ENCODE results near the gene NPRL2. TPM values are rescaled to one million over a fixed set of nuclear protein-coding genes. Genes with fewer than 3 reads are reported as not detected.

Gene NPRL2
- total and polyA plus RNA-seq, 2 of the 13 experiments (the other 11 are each of a cell fraction or from before 2014, with no cell fraction given): 30.6 to 51.4 TPM

GRCh38 chr3:50322386-50323091 is 28.0 kb downstream of the NPRL2 start, which contains the start of gene HYAL2:
Gene HYAL2 (minus strand): TSS chr3:50322745. CDS start chr3:50320489, 2,256 bp downstream.
- H3K27ac ChIP-seq (ENCODE audit: extremely low read length, insufficient read depth, low read length): peak within 1 kb of the TSS; percentile 100
- H3K4me3 ChIP-seq (replicated peaks in 1 of 3; ENCODE audit: insufficient read depth in 1 of 3, low read depth in 2 of 3, low read length in 3 of 3): peak within 1 kb of the TSS; percentile 81 to 91 (median 85); a peak in 5 of 6 replicates
- H4K20me1 ChIP-seq (ENCODE audit: insufficient read depth, low read length): no peaks in the 10 kb centered on the region
- H3K36me3 ChIP-seq (replicated peaks in 1 of 2; ENCODE audit: control insufficient read depth in 1 of 2, insufficient read depth in 2 of 2, low read length in 2 of 2): peaks cover 10 to 31% of the 10 kb centered on the region in 2 experiments
- H3K27me3 ChIP-seq (ENCODE audit: control insufficient read depth in 1 of 2, insufficient read depth in 2 of 2, low read length in 2 of 2): no peaks in the 10 kb centered on the region; a peak in 1 of 5 replicates
- in situ Hi-C loops (cut with HindIII; ENCODE audit: extremely low pct_ligation_motif_present, low pct_unique_long_range_greater_than_20kb): loop anchor here (5.0 kb wide), 1 partner anchor 60 kb away; no protein-coding TSS in a partner anchor
- H3K4me2 ChIP-seq (ENCODE audit: low read depth, low read length): peak within 1 kb of the TSS; percentile 94
- intact Hi-C loops (cut with micrococcal nuclease; ENCODE audit: unreplicated experiment): no loop called here
- FAIRE-seq (no peak), DNase-seq (ENCODE audit: low spot score) (no peak), ATAC-seq (peak; percentile 1)
- no peak within 1 kb of the TSS for H2AFZ ChIP-seq (ENCODE audit: low read length)
- no peaks in the 10 kb centered on the region for H3K9me3 ChIP-seq (ENCODE audit: low read length)
- 66% methylated on average over 22 of the region's 31 CpGs for WGBS (ENCODE audit: low lambda C conversion rate)
- peaks cover 35% of the 10 kb centered on the region for H3K79me2 ChIP-seq (ENCODE audit: insufficient read depth, low read length)
- CTCF ChIA-PET (ENCODE audit: low intra/inter-chr PET ratio, low total read pairs): interaction anchor here (2.3 kb wide), 1 partner anchor 19 kb away, joined by 15 read pairs; the partner anchor contains the start of gene HYAL1
- peak within 1 kb of the TSS; percentile 99 for H3K9ac ChIP-seq (ENCODE audit: insufficient read depth, low read depth, low read length)
- TSS peak; percentile 85 for BruUV-seq (replicated peaks)
- POLR2A ChIA-PET: interaction anchor here (0.7 to 13.0 kb wide), 8 partner anchors 14 to 87 kb away, joined by 3 to 222 read pairs (median 9); partner anchors contain the start of genes GNAI2, HYAL1, HYAL3 and IFRD2
- H3K4me1 ChIP-seq (ENCODE audit: insufficient read depth, low read length): peaks cover 77% of the 10 kb centered on the region
- TF ChIP-seq POLR2AphosphoS2 (IDR thresholded peaks at IDR 0.05; ENCODE audit: low read depth, low read length) (no peak), ZNF589 (CRISPR knock-in tag; conservative IDR thresholded peaks at IDR 0.05) (no peak), DBP (CRISPR knock-in tag; IDR thresholded peaks at IDR 0.05; ENCODE audit: not compliant biosample characterization) (no peak), ZNF569 (CRISPR knock-in tag; IDR thresholded peaks at IDR 0.05; ENCODE audit: borderline replicate concordance) (no peak), NFRKB (IDR thresholded peaks at IDR 0.05) (no peak), JUNB (CRISPR knock-in tag; IDR thresholded peaks at IDR 0.05; ENCODE audit: borderline replicate concordance) (no peak), FOXP1 (IDR thresholded peaks at IDR 0.05) (no peak), FOXP1 (CRISPR knock-in tag; IDR thresholded peaks at IDR 0.05) (no peak), ZMAT3 (CRISPR knock-in tag; conservative IDR thresholded peaks at IDR 0.05) (peak; percentile 79; the same call in 1 of the 2 replicates), ZNF280D (CRISPR knock-in tag; IDR thresholded peaks at IDR 0.05) (no peak; the same call in 1 of the 2 replicates), ZNF547 (CRISPR knock-in tag; IDR thresholded peaks at IDR 0.05) (no peak), TRAFD1 (CRISPR knock-in tag; IDR thresholded peaks at IDR 0.05; ENCODE audit: borderline replicate concordance) (0 out of 2 replicates have a peak, but pooled peaks have one; percentile 2), DDIT3 (CRISPR knock-in tag; IDR thresholded peaks at IDR 0.05) (no peak), ZNF614 (CRISPR knock-in tag; IDR thresholded peaks at IDR 0.05; ENCODE audit: borderline replicate concordance) (no peak), NONO (IDR thresholded peaks at IDR 0.05) (no peak), NONO (CRISPR knock-in tag; conservative IDR thresholded peaks at IDR 0.05) (0 out of 2 replicates have a peak, but pooled peaks have one; percentile 32), ZNF737 (CRISPR knock-in tag; IDR thresholded peaks at IDR 0.05; ENCODE audit: borderline replicate concordance) (no peak), ZFP1 (CRISPR knock-in tag; IDR thresholded peaks at IDR 0.05) (no peak), TMF1 (CRISPR knock-in tag; IDR thresholded peaks at IDR 0.05; ENCODE audit: low read depth) (no peak)

Measured in HepG2 (cell line).